ENCODE measurements around the gene SSX3.
"Not testable (repeated sequence)": the region's sequence is repeated elsewhere in the genome, so short reads cannot be mapped to it uniquely, and the experiment has no call there.

The SSX3 gene, protein sequence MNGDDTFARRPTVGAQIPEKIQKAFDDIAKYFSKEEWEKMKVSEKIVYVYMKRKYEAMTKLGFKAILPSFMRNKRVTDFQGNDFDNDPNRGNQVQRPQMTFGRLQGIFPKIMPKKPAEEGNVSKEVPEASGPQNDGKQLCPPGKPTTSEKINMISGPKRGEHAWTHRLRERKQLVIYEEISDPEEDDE

GRCh38 chrX:48356315-48357094, at the start of gene SSX3:
SSX3 (minus strand) TSS chrX:48356703; CDS start chrX:48355249, 1,454 bp downstream.
- not testable (repeated sequence) for DNase-seq

GRCh38 chrX:48397825-48398224, 41.3 kb upstream of the SSX3 start:
- not testable (repeated sequence) for DNase-seq

GRCh38 chrX:48396931-48397330, 40.4 kb upstream of the SSX3 start:
- DNase-seq = not testable (repeated sequence)

DNA sequence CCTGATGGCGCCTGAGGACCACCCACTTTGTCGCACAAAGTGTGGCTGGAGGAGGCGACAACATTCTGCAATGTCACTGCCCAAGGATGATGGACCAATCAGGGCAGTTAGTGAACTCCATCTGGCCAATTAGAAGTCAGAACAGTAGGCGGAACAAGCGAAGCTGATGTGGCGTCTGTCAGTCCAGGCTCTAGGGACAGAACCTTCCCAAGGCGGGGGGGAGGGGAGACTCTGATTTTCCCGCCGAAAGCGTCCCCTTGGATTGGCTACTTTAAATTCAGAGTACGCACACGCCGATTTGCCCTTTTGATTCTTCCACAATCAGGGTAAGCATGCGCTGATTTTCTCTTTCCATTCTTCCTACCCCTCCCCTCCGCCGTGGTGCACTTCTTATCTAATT, 26.7 kb upstream of the SSX3 start, which contains the start of gene SSX4:
SSX4 (plus strand) TSS at position 301 of the 400 bp plus-strand sequence. CDS start 515 bp downstream, outside the sequence.
- not testable (repeated sequence) for DNase-seq

- not testable (repeated sequence) for DNase-seq
Measured at GRCh38 chrX:48370408-48370807, 13.9 kb upstream of the SSX3 start.

DNA sequence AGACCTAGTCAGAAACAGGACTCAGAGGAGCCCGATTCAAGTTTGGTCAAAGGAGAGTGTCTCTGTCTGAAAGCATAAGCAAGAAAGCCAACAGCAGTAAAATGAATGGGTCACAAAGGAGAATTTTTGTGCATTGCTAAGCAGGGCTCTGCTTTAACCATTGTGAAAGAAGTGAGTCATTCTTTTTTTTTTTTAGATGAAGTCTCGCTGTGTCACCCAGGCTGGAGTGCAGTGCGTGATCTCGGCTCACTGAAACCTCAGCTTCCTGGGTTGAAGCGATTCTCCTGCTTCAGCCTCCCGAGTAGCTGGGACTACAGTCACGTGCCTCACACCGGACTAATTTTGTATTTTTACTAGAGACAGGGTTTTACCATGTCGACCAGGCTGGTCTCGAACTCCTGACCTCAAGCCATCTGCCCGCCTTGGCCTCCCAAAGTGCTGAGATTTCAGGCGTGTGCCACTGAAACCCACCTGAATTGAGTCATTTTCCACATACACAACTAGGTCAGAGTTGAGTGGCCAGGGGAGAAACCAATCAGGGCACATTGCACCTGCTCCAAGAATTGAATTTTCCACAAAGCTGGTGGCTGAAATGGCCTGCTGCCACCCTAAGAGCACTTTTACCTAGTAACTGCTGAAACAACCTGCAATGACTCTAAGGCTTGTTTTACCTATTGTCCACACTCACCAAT, 11.4 kb upstream of the SSX3 start:
- not testable (repeated sequence) for DNase-seq

DNA sequence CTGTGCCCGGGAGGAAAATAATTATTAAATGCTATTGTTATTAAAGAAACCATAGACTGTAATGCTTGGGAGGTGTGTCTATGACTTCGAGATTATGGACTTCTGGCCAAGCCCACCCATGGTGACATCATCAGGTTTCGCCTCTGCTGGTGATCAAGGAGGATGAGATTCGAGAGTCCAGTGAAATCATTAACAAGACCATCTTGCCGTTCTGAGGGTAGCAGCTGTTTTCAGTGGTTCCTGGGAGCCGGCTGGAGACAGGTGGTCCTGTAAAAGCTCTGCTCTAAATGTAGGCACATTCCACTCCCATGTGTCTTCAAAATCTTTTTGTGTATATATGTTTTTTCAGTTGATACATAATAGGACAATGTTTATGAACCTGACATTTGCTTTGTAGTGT, 2.8 kb upstream of the SSX3 start:
- DNase-seq = not testable (repeated sequence)

DNA sequence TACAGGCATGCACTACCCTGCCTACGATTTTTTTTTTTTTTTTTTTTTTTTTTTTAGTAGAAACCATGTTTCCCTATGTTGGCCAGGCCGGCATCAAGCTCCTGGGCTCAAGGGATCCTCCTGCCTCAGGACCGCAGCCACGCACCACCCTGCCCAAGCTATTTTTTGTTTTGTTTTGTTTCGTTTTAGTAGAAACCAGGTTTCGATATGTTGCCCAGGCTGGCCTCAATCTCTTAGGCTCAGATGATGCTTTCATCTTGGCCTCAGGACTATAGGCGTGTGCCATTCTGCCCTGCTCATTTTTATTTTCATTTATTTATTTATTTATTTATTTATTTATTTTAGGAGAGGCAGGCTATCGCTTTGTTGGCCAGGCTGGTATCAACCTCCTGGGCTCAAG, 1.2 kb upstream of the SSX3 start:
- DNase-seq = no peak

DNA sequence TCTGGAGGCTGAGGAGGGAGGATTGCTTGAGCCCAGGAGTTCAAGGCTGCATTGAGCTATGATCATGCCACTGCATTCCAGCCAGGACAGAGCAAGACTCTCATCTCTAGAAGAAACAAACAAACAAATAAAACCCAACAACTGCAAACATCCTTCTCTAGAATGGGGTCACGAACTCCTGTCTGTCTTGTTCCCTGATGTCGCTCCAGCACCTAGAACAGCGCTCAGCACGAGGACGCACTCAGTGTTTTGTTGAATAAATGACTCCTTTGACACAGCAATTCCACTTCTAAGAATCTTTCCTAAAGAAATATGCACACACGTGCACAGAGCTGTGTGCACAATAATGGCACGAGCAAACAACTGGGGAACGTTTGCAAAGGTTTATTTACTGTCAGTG, 10.4 kb downstream of the SSX3 start:
- DNase-seq = not testable (repeated sequence)

- not testable (repeated sequence) for DNase-seq
Measured at GRCh38 chrX:48313996-48314395, 42.5 kb downstream of the SSX3 start.

DNA sequence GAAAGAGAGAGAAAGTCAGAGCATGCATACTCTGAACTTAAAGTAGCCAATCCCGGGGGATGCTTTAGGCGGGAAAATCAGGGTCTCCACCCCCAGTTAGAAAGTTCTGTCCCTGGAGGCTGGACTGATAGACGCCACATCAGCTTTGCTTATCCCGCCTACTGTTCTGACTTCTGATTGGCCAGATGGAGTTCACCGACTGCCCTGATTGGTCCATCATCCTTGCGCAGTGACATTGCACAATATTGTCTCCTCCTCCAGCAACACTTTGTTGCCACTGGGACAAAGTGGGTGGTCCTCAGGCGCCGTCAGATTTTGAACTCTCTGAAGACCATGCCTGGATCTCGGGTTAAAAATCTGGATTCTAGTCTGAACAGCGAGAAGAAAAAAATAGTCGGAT, 50.3 kb downstream of the SSX3 start:
- DNase-seq = no peak

Data from NCI-H226 (cell line).